HG02623 (cell line): ENCODE measurements around the gene PCDHB10.

Experiments
- ATAC-seq: cut with Tn5 transposase; IDR thresholded peaks from one replicate; pipeline ENCODE4 v1.9.1; 2021; ENCODE audit warnings: moderate library complexity; ENCODE audit not compliant: unreplicated experiment

The PCDHB10 gene

GRCh38 chr5:141236516-141237313, 44.6 kb downstream of the PCDHB10 start:
- ATAC-seq = no peak

GRCh38 chr5:141241496-141241895, 49.3 kb downstream of the PCDHB10 start:
- no peak for ATAC-seq
